ENCODE results near the gene AMBP. TPM values are rescaled to one million over a fixed set of nuclear protein-coding genes. Genes with fewer than 3 reads are reported as not detected.
"Not testable (repeated sequence)": the region's sequence is repeated elsewhere in the genome, so short reads cannot be mapped to it uniquely, and the experiment has no call there.

AMBP gene
- total RNA-seq, 2 experiments from 2014 or later = not detected

DNA sequence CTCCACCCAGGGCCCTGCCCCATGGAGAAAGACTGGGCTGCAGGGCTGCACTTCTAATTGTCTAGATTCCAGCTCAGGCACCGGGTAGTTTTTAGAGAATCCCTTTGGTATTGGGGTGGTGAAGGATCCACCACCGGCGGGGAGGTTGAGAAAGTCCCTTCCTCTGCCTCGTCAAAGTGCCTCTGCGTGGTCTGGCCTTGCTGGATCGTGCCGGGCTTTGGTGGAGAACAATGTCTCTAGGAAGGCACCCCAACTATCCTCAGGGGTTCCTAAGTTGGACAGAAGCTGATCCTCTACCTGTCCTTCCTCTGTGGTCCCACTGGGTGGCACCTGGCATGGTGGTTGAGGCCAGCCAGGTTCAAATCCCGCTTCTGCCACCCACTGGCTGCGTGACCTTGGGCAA is 7.3 kb upstream of the AMBP start:
- no peak overlapping the region for H3K4me3 Mint-ChIP-seq
- intact Hi-C loops (cut with micrococcal nuclease) = no loop called here
- no peak for DNase-seq
- no peaks in the 10 kb centered on the region for H3K4me1 Mint-ChIP-seq (ENCODE audit: low read depth)
- no peaks in the 10 kb centered on the region for H3K27me3 Mint-ChIP-seq
- ChIA-PET POLR2A (no interaction called here), CTCF (interaction anchor here (2.0 to 7.5 kb wide), 4 partner anchors 10 to 207 kb away, joined by 7 to 92 read pairs (median 28); partner anchors contain the start of gene COL27A1)
- no peak overlapping the region for H3K27ac Mint-ChIP-seq
- no peaks in the 10 kb centered on the region for H3K9me3 Mint-ChIP-seq
- no peaks in the 10 kb centered on the region for H3K36me3 Mint-ChIP-seq

DNA sequence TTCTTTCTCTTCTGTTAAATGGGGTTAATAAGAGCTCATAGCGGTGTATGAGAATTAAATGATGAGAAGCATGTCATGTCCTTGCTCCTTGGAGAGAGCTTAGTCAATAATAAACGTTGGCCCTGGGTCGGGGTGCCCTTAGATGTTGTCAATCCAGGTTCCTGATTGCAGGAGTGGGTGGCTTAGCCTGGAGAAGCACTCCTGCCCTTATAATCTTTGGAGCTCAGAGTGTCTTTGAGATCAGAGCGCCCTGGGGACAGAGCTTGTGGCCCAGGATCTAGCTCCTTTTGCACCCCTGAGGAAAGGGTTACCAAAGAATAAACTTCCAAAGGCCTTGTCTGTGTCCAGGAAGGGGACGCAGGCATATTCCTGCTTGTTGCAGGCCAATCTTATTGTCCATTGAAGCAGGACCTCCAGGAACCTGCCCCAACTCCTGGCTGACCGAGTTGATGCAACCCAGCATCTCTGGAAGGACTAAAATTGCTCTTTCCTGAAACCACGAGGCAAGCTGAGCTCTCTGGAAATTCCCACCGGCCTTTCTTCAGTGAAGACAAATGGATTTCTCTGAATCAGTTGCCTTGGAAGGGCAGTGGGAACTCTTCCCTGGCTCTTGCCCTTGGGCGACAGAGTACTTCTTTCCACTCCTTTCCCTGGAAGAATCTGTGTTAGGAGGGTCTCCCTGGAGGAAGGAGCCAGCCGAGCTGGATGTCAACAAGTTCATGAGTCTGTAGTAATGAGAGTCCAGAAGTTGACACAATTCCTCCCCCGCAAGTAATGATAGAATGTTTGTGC is 6.4 kb upstream of the AMBP start:
- Mint-ChIP-seq H3K9me3 (no peaks in the 10 kb centered on the region), H3K27me3 (no peaks in the 10 kb centered on the region), H3K4me1 (ENCODE audit: low read depth) (no peaks in the 10 kb centered on the region), H3K36me3 (no peaks in the 10 kb centered on the region), H3K4me3 (no peak overlapping the region), H3K27ac (no peak overlapping the region)
- intact Hi-C loops (cut with micrococcal nuclease) = no loop called here
- ChIA-PET POLR2A (no interaction called here), CTCF (interaction anchor here (0.7 to 7.5 kb wide), 7 partner anchors 11 to 208 kb away, joined by 3 to 92 read pairs (median 16); partner anchors contain the start of gene COL27A1)
- no peak for DNase-seq

DNA sequence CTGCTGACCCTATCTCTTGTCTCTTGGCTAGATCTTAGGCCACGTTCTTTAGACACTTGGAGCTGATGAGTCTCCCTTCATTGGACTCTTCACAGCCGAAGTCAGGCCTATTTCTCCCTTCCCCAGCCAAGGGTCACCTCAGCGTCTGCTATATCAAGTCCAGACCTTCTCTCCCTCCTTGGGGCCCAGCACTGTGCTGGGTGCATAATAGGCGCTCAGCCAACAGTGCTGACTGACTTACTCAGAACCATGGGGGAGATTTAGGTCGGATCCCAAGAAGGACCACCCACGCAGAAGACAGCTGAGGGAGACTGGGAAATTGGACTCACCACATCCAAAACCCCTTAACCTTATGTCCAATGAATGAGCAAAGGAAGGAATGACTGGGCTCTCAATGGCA is 5.6 kb upstream of the AMBP start:
- Mint-ChIP-seq H3K27ac (no peak overlapping the region), H3K36me3 (no peaks in the 10 kb centered on the region), H3K4me1 (ENCODE audit: low read depth) (no peaks in the 10 kb centered on the region), H3K4me3 (no peak overlapping the region), H3K9me3 (no peaks in the 10 kb centered on the region), H3K27me3 (no peaks in the 10 kb centered on the region)
- intact Hi-C loops (cut with micrococcal nuclease) = no loop called here
- ChIA-PET CTCF (interaction anchor here (0.6 to 7.5 kb wide), 15 partner anchors 11 to 216 kb away, joined by 3 to 92 read pairs (median 7); partner anchors contain the start of gene COL27A1), POLR2A (no interaction called here)
- DNase-seq = no peak

DNA sequence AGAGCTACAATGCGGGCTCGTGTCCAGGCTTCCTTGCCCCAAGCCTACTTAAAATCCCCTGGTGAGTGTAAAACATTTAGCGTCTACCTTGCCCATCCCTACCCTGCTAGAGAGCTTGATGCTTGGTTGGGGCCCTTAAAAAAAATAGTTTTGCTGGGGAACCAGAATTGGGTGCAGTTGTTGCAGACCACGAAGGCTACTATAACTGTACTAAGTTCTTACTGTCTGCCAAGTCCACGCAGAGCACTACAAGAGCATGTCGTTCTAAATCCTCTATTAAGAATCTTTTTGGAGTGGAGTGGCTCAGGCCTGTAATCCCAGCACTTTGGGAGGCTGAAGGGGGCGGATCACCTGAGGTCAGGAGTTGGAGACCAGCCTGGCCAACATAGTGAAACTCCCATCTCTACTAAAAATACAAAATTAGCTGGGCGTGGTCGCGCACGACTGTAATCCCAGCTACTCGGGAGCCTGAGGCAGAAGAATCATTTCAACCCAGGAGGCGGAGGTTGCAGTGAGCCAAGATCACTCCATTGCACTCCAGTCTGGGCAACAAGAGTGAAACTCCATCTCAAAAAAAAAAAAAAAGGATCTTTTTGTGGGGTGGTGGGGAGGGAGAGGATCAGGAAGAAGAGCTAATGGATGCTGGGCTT is 4.8 kb upstream of the AMBP start:
- DNase-seq = not testable (repeated sequence)

GRCh38 chr9:114082017-114082762 is 4.1 kb upstream of the AMBP start:
- H3K36me3 Mint-ChIP-seq = no peaks in the 10 kb centered on the region
- no peak overlapping the region for H3K27ac Mint-ChIP-seq
- no peaks in the 10 kb centered on the region for H3K4me1 Mint-ChIP-seq (ENCODE audit: low read depth)
- no peak overlapping the region for H3K4me3 Mint-ChIP-seq
- ChIA-PET POLR2A (interaction anchor here (1.1 kb wide), 1 partner anchor 8 kb away, joined by 3 read pairs; no protein-coding TSS in a partner anchor), CTCF (interaction anchor here (0.5 to 7.5 kb wide), 46 partner anchors 9 to 481 kb away, joined by 3 to 92 read pairs (median 4); partner anchors contain the start of genes COL27A1 and KIF12)
- peak; percentile 87 for DNase-seq
- H3K9me3 Mint-ChIP-seq = no peaks in the 10 kb centered on the region
- H3K27me3 Mint-ChIP-seq = no peaks in the 10 kb centered on the region
- intact Hi-C loops (cut with micrococcal nuclease) = loop anchor here (1.0 kb wide), 2 partner anchors 209 to 223 kb away; no protein-coding TSS in a partner anchor

More for the DNA sequence above, 4.8 kb upstream of the AMBP start:
- not testable (repeated sequence) for H3K4me3 Mint-ChIP-seq; H3K27me3 Mint-ChIP-seq; H3K9me3 Mint-ChIP-seq; H3K36me3 Mint-ChIP-seq; H3K4me1 Mint-ChIP-seq (ENCODE audit: low read depth); H3K27ac Mint-ChIP-seq
- intact Hi-C loops (cut with micrococcal nuclease) = loop anchor here (1.0 kb wide), 2 partner anchors 208 to 222 kb away; no protein-coding TSS in a partner anchor
- ChIA-PET POLR2A (interaction anchor here (1.1 kb wide), 1 partner anchor 9 kb away, joined by 3 read pairs; no protein-coding TSS in a partner anchor), CTCF (interaction anchor here (0.5 to 7.5 kb wide), 43 partner anchors 9 to 481 kb away, joined by 3 to 92 read pairs (median 4); partner anchors contain the start of genes COL27A1 and KIF12)

GRCh38 chr9:114081441-114082016 is 3.4 kb upstream of the AMBP start:
- no peaks in the 10 kb centered on the region for H3K9me3 Mint-ChIP-seq
- intact Hi-C loops (cut with micrococcal nuclease) = loop anchor here (1.0 kb wide), 2 partner anchors 210 to 224 kb away; no protein-coding TSS in a partner anchor
- no peak overlapping the region for H3K4me3 Mint-ChIP-seq
- H3K27ac Mint-ChIP-seq = no peak overlapping the region
- DNase-seq = no peak
- H3K27me3 Mint-ChIP-seq = peaks cover under 1% of the 10 kb centered on the region
- no peaks in the 10 kb centered on the region for H3K4me1 Mint-ChIP-seq (ENCODE audit: low read depth)
- ChIA-PET CTCF (interaction anchor here (0.5 to 7.5 kb wide), 19 partner anchors 10 to 314 kb away, joined by 3 to 92 read pairs (median 6); partner anchors contain the start of genes COL27A1 and KIF12), POLR2A (no interaction called here)
- H3K36me3 Mint-ChIP-seq = no peaks in the 10 kb centered on the region

GRCh38 chr9:114080773-114081440 is 2.8 kb upstream of the AMBP start:
- no peaks in the 10 kb centered on the region for H3K4me1 Mint-ChIP-seq (ENCODE audit: low read depth)
- H3K9me3 Mint-ChIP-seq = no peaks in the 10 kb centered on the region
- no peaks in the 10 kb centered on the region for H3K36me3 Mint-ChIP-seq
- intact Hi-C loops (cut with micrococcal nuclease) = no loop called here
- H3K4me3 Mint-ChIP-seq = no peak overlapping the region
- ChIA-PET POLR2A (no interaction called here), CTCF (interaction anchor here (0.5 to 7.5 kb wide), 4 partner anchors 9 to 314 kb away, joined by 4 to 92 read pairs (median 30); no protein-coding TSS in a partner anchor)
- H3K27me3 Mint-ChIP-seq = peaks cover 1% of the 10 kb centered on the region
- no peak overlapping the region for H3K27ac Mint-ChIP-seq
- DNase-seq = peak; percentile 2

GRCh38 chr9:114080195-114080772 is 2.2 kb upstream of the AMBP start:
- intact Hi-C loops (cut with micrococcal nuclease) = no loop called here
- no peak for DNase-seq
- Mint-ChIP-seq H3K4me3 (no peak overlapping the region), H3K27me3 (peaks cover 4% of the 10 kb centered on the region), H3K27ac (no peak overlapping the region), H3K4me1 (ENCODE audit: low read depth) (no peaks in the 10 kb centered on the region), H3K9me3 (no peaks in the 10 kb centered on the region), H3K36me3 (no peaks in the 10 kb centered on the region)
- POLR2A ChIA-PET = no interaction called here
- CTCF ChIA-PET = interaction anchor here (0.7 to 7.5 kb wide), 2 partner anchors 28 to 212 kb away, joined by 4 to 92 read pairs; no protein-coding TSS in a partner anchor

DNA sequence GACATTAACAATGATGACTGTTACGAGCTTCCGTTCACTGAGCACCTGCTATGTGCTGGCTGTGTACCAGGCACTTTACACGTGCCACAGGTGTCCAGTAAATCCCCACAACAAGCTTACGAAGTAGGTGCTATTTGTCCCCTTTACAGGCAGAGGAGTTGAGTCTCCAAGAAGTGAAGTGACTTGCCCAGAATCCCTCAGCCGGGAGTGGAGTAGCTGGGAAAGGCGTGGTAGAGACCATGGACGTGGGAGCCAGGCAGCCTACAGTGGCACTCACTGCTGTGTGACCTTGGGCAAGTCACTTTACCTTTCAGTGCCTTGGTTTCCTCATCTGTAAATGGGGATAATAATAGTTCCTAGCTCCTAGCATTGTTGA is 669 bp upstream of the AMBP start:
- peaks cover 4% of the 10 kb centered on the region for H3K27me3 Mint-ChIP-seq
- H3K27ac Mint-ChIP-seq = no peak overlapping the region
- H3K9me3 Mint-ChIP-seq = no peaks in the 10 kb centered on the region
- ChIA-PET CTCF (interaction anchor here (1.9 to 7.5 kb wide), 2 partner anchors 212 to 213 kb away, joined by 8 to 92 read pairs; no protein-coding TSS in a partner anchor), POLR2A (no interaction called here)
- H3K36me3 Mint-ChIP-seq = no peaks in the 10 kb centered on the region
- H3K4me3 Mint-ChIP-seq = no peak overlapping the region
- no peak for DNase-seq
- intact Hi-C loops (cut with micrococcal nuclease) = no loop called here
- no peaks in the 10 kb centered on the region for H3K4me1 Mint-ChIP-seq (ENCODE audit: low read depth)

DNA sequence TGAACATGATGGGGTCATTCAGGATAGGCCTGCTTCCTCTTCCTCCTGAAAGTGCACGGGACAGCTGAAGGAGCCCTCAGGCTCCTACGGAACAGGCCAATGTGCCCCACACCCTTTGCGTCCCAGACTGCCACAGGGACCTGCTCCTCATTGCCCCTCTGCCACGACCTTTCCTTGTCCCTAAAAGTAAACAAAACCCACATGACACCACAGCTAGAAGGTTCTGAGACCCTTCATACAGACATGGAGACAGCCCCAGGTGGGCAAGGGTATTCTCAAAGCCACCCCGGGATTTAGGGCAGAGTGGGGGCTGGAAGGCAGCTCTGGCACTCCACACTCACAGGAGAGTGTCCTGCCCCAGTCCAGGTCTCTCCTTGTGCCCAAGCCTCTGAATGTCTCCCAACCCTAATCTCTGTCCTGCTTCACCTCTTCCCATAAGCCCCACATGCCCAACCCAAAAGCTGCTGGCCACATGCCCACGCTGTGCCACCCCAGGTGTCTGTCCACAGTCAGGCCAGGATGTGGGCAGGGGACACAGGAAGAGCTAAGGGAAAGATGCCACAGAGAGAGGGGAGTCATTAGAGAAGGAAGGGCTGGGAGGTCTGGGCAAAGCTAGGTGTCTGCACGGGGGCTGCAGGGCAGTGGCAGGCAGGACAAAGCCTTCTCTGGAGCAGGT is 800 bp downstream of the AMBP start:
- ChIA-PET POLR2A (no interaction called here), CTCF (interaction anchor here (1.4 to 1.9 kb wide), 2 partner anchors 78 to 213 kb away, joined by 6 to 8 read pairs; partner anchors contain the start of gene COL27A1)
- H3K4me3 Mint-ChIP-seq = no peak overlapping the region
- no peak overlapping the region for H3K27ac Mint-ChIP-seq
- H3K36me3 Mint-ChIP-seq = no peaks in the 10 kb centered on the region
- H3K27me3 Mint-ChIP-seq = peaks cover 4% of the 10 kb centered on the region
- H3K9me3 Mint-ChIP-seq = no peaks in the 10 kb centered on the region
- H3K4me1 Mint-ChIP-seq (ENCODE audit: low read depth) = no peaks in the 10 kb centered on the region
- intact Hi-C loops (cut with micrococcal nuclease) = no loop called here
- DNase-seq = no peak
